HUES48 (cell line): ENCODE data around the gene SPRR5.

Source experiments
- H3K27ac ChIP-seq: one replicate; pipeline ENCODE4 v1.7.0; 2013; ENCODE audit warnings: low read depth, low read length, inconsistent platforms
- H3K27me3 ChIP-seq: 2 replicates; pipeline ENCODE4 v1.6.1; 2013; ENCODE audit warnings: mild to moderate bottlenecking, low read length; ENCODE audit not compliant: control insufficient read depth, insufficient read depth
- H3K36me3 ChIP-seq: 2 replicates; pipeline ENCODE4 v1.6.1; 2013; ENCODE audit warnings: low read length; ENCODE audit not compliant: control insufficient read depth, insufficient read depth
- H3K4me1 ChIP-seq: 2 replicates; pipeline ENCODE4 v1.6.1; 2013; ENCODE audit warnings: mild to moderate bottlenecking, low read length; ENCODE audit not compliant: control insufficient read depth, insufficient read depth
- H3K4me3 ChIP-seq: 2 replicates; pipeline ENCODE4 v1.5.1; 2013; ENCODE audit warnings: mild to moderate bottlenecking, low read depth, low read length
- H3K9ac ChIP-seq: 2 replicates; pipeline ENCODE4 v1.6.1; 2013; ENCODE audit warnings: mild to moderate bottlenecking, low read depth, low read length, moderate library complexity
- H3K9me3 ChIP-seq: 2 replicates; pipeline ENCODE4 v1.6.1; 2013; ENCODE audit warnings: low read length; ENCODE audit not compliant: control insufficient read depth, insufficient read depth

The SPRR5 gene

GRCh38 chr1:152912900-152913299, 34.1 kb upstream of the SPRR5 start:
- Histone ChIP-seq H3K27me3 (no peaks in the 10 kb centered on the region), H3K36me3 (no peaks in the 10 kb centered on the region), H3K9ac (no peak overlapping the region), H3K9me3 (peaks cover 86% of the 10 kb centered on the region), H3K4me3 (no peak overlapping the region), H3K4me1 (no peaks in the 10 kb centered on the region), H3K27ac (no peak overlapping the region)

GRCh38 chr1:152917794-152918193, 29.2 kb upstream of the SPRR5 start:
- H3K4me1 ChIP-seq = no peaks in the 10 kb centered on the region
- no peaks in the 10 kb centered on the region for H3K36me3 ChIP-seq
- H3K4me3 ChIP-seq = no peak overlapping the region
- H3K9me3 ChIP-seq = peaks cover 65% of the 10 kb centered on the region
- no peak overlapping the region for H3K27ac ChIP-seq
- H3K9ac ChIP-seq = no peak overlapping the region
- no peaks in the 10 kb centered on the region for H3K27me3 ChIP-seq

GRCh38 chr1:152919071-152919470, 27.9 kb upstream of the SPRR5 start:
- Histone ChIP-seq H3K9me3 (peaks cover 62% of the 10 kb centered on the region), H3K4me1 (no peaks in the 10 kb centered on the region), H3K9ac (no peak overlapping the region), H3K4me3 (no peak overlapping the region), H3K36me3 (no peaks in the 10 kb centered on the region), H3K27ac (no peak overlapping the region), H3K27me3 (no peaks in the 10 kb centered on the region)

- Histone ChIP-seq H3K36me3 (no peaks in the 10 kb centered on the region), H3K9me3 (peaks cover 63% of the 10 kb centered on the region), H3K27me3 (no peaks in the 10 kb centered on the region), H3K27ac (no peak overlapping the region), H3K4me1 (no peaks in the 10 kb centered on the region), H3K4me3 (no peak overlapping the region), H3K9ac (no peak overlapping the region)
Observed at GRCh38 chr1:152924191-152924590, 22.8 kb upstream of the SPRR5 start.

- no peaks in the 10 kb centered on the region for H3K4me1 ChIP-seq
- no peak overlapping the region for H3K4me3 ChIP-seq
- no peak overlapping the region for H3K27ac ChIP-seq
- no peaks in the 10 kb centered on the region for H3K36me3 ChIP-seq
- no peak overlapping the region for H3K9ac ChIP-seq
- no peaks in the 10 kb centered on the region for H3K27me3 ChIP-seq
- H3K9me3 ChIP-seq = peaks cover 65% of the 10 kb centered on the region
Observed at GRCh38 chr1:152926091-152926490, 20.9 kb upstream of the SPRR5 start.

- H3K9ac ChIP-seq = no peak overlapping the region
- H3K36me3 ChIP-seq = no peaks in the 10 kb centered on the region
- no peaks in the 10 kb centered on the region for H3K4me1 ChIP-seq
- no peak overlapping the region for H3K4me3 ChIP-seq
- no peaks in the 10 kb centered on the region for H3K27me3 ChIP-seq
- H3K27ac ChIP-seq = no peak overlapping the region
- peaks cover 60% of the 10 kb centered on the region for H3K9me3 ChIP-seq
Observed at GRCh38 chr1:152928671-152929070, 18.3 kb upstream of the SPRR5 start.

GRCh38 chr1:152932170-152932811, 14.7 kb upstream of the SPRR5 start:
- Histone ChIP-seq H3K27me3 (no peaks in the 10 kb centered on the region), H3K27ac (no peak overlapping the region), H3K36me3 (no peaks in the 10 kb centered on the region), H3K4me3 (no peak overlapping the region), H3K9ac (no peak overlapping the region), H3K9me3 (peaks cover 54% of the 10 kb centered on the region), H3K4me1 (no peaks in the 10 kb centered on the region)

- Histone ChIP-seq H3K9me3 (peaks cover 53% of the 10 kb centered on the region), H3K27me3 (no peaks in the 10 kb centered on the region), H3K27ac (no peak overlapping the region), H3K4me3 (no peak overlapping the region), H3K9ac (no peak overlapping the region), H3K4me1 (no peaks in the 10 kb centered on the region), H3K36me3 (no peaks in the 10 kb centered on the region)
Observed at GRCh38 chr1:152933196-152933595, 13.8 kb upstream of the SPRR5 start.

- Histone ChIP-seq H3K4me1 (no peaks in the 10 kb centered on the region), H3K4me3 (no peak overlapping the region), H3K27me3 (no peaks in the 10 kb centered on the region)
Observed at GRCh38 chr1:152940614-152941013, 6.4 kb upstream of the SPRR5 start.

GRCh38 chr1:152941037-152941711, 5.8 kb upstream of the SPRR5 start:
- Histone ChIP-seq H3K9me3 (peaks cover 25% of the 10 kb centered on the region), H3K4me3 (no peak overlapping the region), H3K27ac (no peak overlapping the region), H3K9ac (no peak overlapping the region), H3K4me1 (no peaks in the 10 kb centered on the region), H3K36me3 (no peaks in the 10 kb centered on the region), H3K27me3 (no peaks in the 10 kb centered on the region)

More at GRCh38 chr1:152940614-152941013, 6.4 kb upstream of the SPRR5 start:
- Histone ChIP-seq H3K9me3 (peaks cover 31% of the 10 kb centered on the region), H3K36me3 (no peaks in the 10 kb centered on the region), H3K9ac (no peak overlapping the region), H3K27ac (no peak overlapping the region)

GRCh38 chr1:152942161-152942560, 4.8 kb upstream of the SPRR5 start:
- Histone ChIP-seq H3K9ac (no peak overlapping the region), H3K4me1 (no peaks in the 10 kb centered on the region), H3K9me3 (peaks cover 32% of the 10 kb centered on the region), H3K36me3 (no peaks in the 10 kb centered on the region), H3K27me3 (no peaks in the 10 kb centered on the region), H3K4me3 (no peak overlapping the region), H3K27ac (no peak overlapping the region)
